NB4 (cell line): Measurements from ENCODE around the gene AVEN.

Experiments
- DNase-seq: peaks from one replicate; pipeline ENCODE4 v3.0.0; 2010; ENCODE audit warnings: low read depth
- H3K4me3 ChIP-seq: one replicate; pipeline ENCODE4 v1.5.1; 2011; ENCODE audit warnings: mild to moderate bottlenecking, low read depth, low read length, moderate library complexity
- CTCF ChIP-seq: IDR thresholded peaks from one replicate; pipeline ENCODE4 v1.5.1; 2012; ENCODE audit warnings: low read depth, low read length
- MYC ChIP-seq: IDR thresholded peaks from 2 replicates; pipeline ENCODE4 v1.6.1; 2011; ENCODE audit warnings: low read depth, low read length
- POLR2A ChIP-seq: IDR thresholded peaks from 2 replicates; pipeline ENCODE4 v1.6.1; 2011; ENCODE audit warnings: mild to moderate bottlenecking; ENCODE audit not compliant: insufficient read length; ENCODE audit errors: extremely low read depth
- TF ChIP-seq, protein P1 (sequence below): IDR thresholded peaks from 2 replicates; pipeline ENCODE4 v1.6.1; 2011; ENCODE audit warnings: low read depth, low read length

Gene AVEN

DNA sequence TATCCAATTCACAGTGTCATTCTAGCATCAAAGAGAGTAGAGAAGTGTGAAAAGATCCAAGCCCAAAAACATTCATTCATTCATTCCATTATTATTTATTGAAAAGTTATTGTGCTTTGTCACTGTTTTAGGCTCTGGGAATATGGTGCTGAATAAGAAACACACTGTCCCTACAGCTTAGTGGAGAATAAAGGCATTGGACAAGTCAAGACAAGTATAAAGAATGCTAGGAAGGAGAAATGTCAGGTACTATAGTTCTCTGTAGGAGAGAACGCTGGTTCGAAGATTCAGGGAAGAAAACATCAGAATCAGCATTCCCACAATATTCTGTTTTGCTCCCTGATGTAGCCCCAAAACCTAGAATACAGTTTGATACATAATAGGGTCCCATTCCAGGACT, 199.5 kb downstream of the AVEN start:
- no peak for TF ChIP-seq MYC
- no peak for TF ChIP-seq CTCF
- TF ChIP-seq, protein P1, sequence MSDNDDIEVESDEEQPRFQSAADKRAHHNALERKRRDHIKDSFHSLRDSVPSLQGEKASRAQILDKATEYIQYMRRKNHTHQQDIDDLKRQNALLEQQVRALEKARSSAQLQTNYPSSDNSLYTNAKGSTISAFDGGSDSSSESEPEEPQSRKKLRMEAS: no peak
- TF ChIP-seq POLR2A: no peak
- no peak for DNase-seq
- H3K4me3 ChIP-seq: no peak overlapping the region

DNA sequence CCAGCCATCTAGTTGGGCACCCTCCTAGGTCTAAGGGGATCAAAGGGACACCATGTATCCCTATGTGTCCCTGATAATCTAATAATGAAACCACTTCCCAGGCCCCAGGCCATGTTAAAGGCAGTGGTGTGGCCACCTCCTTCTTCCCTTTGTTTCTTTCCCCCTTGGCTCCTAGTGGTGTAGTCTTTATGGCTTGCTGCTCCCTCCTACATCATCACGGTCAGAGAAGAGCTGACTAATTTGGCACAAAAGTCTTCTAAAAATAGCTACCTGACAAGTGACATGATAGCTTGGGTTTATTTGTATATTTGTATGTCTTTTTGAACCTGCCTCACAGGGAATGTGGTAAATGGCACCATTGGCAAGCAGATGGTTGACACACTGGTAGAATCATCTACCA, 201.7 kb downstream of the AVEN start:
- TF ChIP-seq MYC (no peak), POLR2A (no peak), CTCF (no peak)
- TF ChIP-seq, protein P1: no peak
- no peak for DNase-seq

DNA sequence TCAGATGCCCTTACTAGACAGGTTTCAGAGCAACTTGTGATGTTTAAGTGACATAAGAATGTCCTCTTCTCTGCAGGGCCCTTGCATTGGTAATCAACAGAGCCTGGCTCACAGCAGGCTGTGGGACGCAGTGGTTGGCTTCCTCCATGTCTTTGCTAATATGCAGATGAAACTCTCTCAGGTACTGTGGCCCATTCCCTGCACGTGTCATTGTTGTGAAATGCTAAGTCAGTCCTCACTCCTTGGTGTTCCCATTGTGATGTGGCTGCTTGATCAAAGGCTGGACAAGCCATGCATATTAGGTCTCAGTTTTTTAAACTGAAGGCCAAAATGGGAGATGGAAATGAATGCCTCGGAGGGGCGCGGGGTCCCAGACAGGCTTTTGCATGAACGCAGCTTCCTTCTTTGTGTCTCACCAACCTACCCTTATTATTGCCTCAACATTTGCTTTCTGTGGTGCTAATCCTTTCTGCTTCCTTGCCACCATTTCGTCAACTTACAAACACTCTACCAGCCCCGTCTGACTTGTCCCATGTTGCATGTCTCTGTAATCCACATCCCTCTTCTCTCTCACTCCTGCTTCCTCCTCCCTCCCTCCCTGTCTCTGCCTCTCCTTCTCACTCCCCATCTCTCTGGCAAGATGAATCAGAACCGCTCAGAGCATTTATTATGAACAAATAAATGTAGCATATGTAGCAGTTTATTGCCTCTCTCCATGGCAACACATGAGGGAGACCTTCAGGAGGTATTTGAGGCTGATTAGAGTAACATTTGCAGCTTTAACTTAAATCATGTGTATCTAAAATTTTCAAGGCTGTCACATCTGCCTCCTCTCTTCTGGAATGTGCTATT, 203.9 kb downstream of the AVEN start:
- TF ChIP-seq CTCF (no peak), POLR2A (no peak), MYC (no peak)
- TF ChIP-seq, protein P1: no peak

More for the DNA sequence above, 201.7 kb downstream of the AVEN start:
- no peak overlapping the region for H3K4me3 ChIP-seq

GRCh38 chr15:33831646-33832045, 207.4 kb downstream of the AVEN start:
- no peak overlapping the region for H3K4me3 ChIP-seq
- DNase-seq: no peak
- TF ChIP-seq POLR2A (no peak), CTCF (no peak), MYC (no peak)
- TF ChIP-seq, protein P1: no peak

More for the DNA sequence above, 203.9 kb downstream of the AVEN start:
- H3K4me3 ChIP-seq: no peak overlapping the region
- DNase-seq: no peak

DNA sequence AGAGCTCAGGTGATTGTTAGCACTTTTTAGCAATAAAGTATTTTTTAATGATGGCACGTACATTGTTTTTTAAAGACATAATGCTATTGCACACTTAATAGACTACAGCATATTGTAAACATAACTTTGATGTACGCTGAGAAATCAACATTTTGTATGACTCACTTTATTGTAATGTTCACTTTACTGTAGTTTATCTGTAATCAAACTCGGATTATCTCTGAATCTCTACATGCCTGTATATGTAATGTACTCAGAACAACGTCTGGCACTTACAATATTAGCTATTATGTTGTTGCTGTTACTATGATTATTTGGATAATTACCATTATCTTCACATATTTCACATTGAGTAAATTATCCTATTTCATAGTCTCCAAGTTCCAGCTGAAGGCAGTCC, 208.7 kb downstream of the AVEN start:
- H3K4me3 ChIP-seq: no peak overlapping the region
- no peak for DNase-seq
- TF ChIP-seq, protein P1: no peak

- no peak overlapping the region for H3K4me3 ChIP-seq
- DNase-seq: no peak
- TF ChIP-seq POLR2A (no peak), MYC (no peak), CTCF (no peak)
- TF ChIP-seq, protein P1: no peak
These were observed 212.8 kb downstream of the AVEN start for GRCh38 chr15:33826201-33826600.
